Sigmoid colon (tissue), 3 donors: ENCODE measurements around the gene DNAJC17.

Source experiments
- CTCF ChIP-seq, 4 experiments: fragments of 450-650 bp in 3 of 4; fragments of 200-600 bp in 1 of 4; IDR thresholded peaks; one replicate each; pipeline ENCODE4 v1.5.1; 2016 to 2019; ENCODE audit warnings: antibody characterized with exemption in 4 of 4, mild to moderate bottlenecking in 3 of 4, moderate library complexity in 2 of 4
- POLR2A ChIP-seq, 2 donors: fragments of 450-650 bp; IDR thresholded peaks; one replicate each; pipeline ENCODE4 v1.6.1; 2016; ENCODE audit warnings: antibody characterized with exemption in 2 of 2, mild to moderate bottlenecking in 2 of 2, moderate library complexity in 2 of 2

- TF ChIP-seq CTCF (IDR thresholded peaks at IDR 0.05) (no peak), POLR2A (IDR thresholded peaks at IDR 0.05) (no peak)
These were observed 51.5 kb downstream of the DNAJC17 start for GRCh38 chr15:40755812-40756208.
